CMK (cell line): ENCODE results near the gene SMAD9.

Experiments
- DNase-seq: peaks from one replicate; pipeline ENCODE4 v3.0.0-alpha.2; 2010; ENCODE audit warnings: low read depth

Gene SMAD9

DNA sequence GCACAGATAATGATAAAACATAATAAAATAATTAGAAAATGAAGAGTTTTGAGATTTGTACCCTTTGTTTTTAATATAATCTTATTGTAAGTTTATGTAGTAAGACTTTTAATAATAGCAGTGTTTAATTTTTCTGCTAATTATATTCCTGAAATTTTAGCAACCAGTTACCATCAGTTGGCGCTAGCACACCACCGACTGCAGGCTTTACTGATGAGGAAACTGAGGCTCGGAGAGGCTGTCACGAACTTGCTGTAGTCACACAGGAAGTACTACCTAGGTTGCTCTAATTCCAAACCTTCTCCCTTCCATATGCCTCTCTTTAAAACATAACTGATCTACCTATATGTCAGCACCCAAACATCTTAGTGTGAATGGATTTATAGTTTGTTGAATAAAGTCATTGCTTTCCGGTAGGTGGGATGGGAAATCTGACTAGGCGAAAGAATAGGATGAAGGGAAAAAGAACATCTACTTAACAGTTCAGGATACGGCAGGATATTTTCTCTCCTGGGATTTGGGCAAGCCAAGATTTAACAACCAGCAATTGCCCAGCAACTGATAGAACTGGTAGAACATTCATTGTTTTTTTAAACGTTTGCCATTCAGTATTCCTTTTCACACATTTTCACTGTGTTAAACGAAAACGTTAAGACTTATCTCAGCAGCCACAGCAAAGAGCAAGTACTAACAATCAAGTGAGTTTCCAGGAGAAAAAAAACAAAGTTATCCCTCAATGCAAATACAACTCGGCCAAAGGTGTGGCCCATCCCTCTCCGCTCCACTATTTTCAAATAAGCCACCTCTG lies 101.8 kb downstream of the SMAD9 start:
- no peak for DNase-seq

- no peak for DNase-seq
Observed at GRCh38 chr13:36815062-36815461, 105.0 kb downstream of the SMAD9 start.

- DNase-seq, result no peak
Observed at GRCh38 chr13:36814465-36814864, 105.6 kb downstream of the SMAD9 start.

DNA sequence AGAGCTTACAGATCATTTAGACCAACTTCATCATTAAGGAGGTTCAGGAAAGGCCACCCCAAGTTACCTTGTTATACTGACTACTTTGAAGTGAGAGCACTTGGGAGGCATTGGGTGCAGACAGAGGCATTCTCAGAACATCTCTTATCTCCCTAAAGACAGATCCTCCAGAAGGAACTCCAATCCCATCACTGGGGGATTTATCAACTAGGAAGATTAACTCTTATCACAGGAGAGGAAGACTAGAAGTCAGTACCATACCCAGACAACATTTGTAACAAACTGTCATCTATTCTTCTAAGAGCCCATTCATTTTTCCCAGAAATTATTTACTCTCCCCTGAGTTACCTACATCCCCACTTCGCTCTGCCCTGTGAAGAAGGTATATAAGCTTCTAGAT lies 106.8 kb downstream of the SMAD9 start:
- DNase-seq, result no peak

GRCh38 chr13:36807616-36808015 lies 112.4 kb downstream of the SMAD9 start:
- DNase-seq, result no peak

DNA sequence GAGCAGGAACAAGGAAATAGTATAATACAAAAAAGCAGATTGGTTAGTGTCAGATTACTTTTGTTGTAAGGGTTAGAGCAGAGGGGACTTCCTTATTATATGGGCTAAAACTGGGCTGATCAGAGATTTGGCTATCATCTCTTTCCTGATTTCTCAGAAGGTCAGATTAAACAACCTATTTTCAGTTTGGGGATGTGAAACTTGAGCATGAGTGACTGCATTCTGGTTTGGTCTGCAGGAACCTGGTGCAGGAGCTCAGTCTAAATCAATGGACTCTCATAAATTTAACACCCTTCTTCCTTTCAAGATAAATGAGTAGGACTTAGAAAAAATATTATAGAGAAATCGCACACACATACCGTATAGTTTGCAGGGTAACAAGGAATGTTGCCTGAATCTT lies 113.9 kb downstream of the SMAD9 start:
- no peak for DNase-seq

GRCh38 chr13:36804588-36804987 lies 115.5 kb downstream of the SMAD9 start:
- DNase-seq, result no peak

- DNase-seq, result no peak
Observed at GRCh38 chr13:36801035-36801434, 119.0 kb downstream of the SMAD9 start.

GRCh38 chr13:36796052-36796451 lies 124.0 kb downstream of the SMAD9 start:
- no peak for DNase-seq

- no peak for DNase-seq
Observed at GRCh38 chr13:36795463-36795862, 124.6 kb downstream of the SMAD9 start.
